K562 (cell line): ENCODE results near the gene TRIM24. TPM values are rescaled to one million over a fixed set of nuclear protein-coding genes. Genes with fewer than 3 reads are reported as not detected.

ENCODE experiments used
- ATAC-seq: fragments of 200-7000 bp; cut with Tn5 transposase; 3 replicates; pipeline ENCODE4 v1.9.1; 2020; ENCODE audit warnings: moderate library complexity
- BruUV-seq: library from RNA; stranded (reverse); fragments of 400-500 nt; replicated peaks from 2 replicates; lab custom pipeline; 2021; lab: Mats Ljungman, UMichigan
- CTCF ChIA-PET: fragments of 300-600 bp; formaldehyde crosslinking; extraction: SDS; loops from one replicate; lab custom pipeline; 2021; ENCODE audit warnings: low intra/inter-chr PET ratio; lab: Yijun Ruan, JAX
- POLR2A ChIA-PET: fragments of 300-600, 350-650 bp; sonication (Branson Sonifier 250); formaldehyde crosslinking; extraction: SDS; loops from one replicate; lab custom pipeline; 2021; ENCODE audit warnings: antibody characterized with exemption, inconsistent platforms; lab: Yijun Ruan, JAX
- DNase-seq, 4 experiments: peaks; one replicate each; pipeline versions ENCODE4 v3.0.0 to v3.0.0-alpha.2; 2011 to 2018; ENCODE audit warnings: low spot score in 3 of 4, mixed read lengths in 3 of 4; ENCODE audit errors: extremely low read depth in 1 of 4
- FAIRE-seq: peaks from 2 replicates; lab custom pipeline; 2011; peaks lifted over from hg19 to GRCh38; lab: Jason Lieb, UNC
- H2AFZ ChIP-seq: 2 replicates; pipeline ENCODE4 v1.6.0; 2011; ENCODE audit warnings: low read depth, low read length, control low read depth, inconsistent platforms
- H3K27ac ChIP-seq: fragments of 200-600 bp; 3 replicates; pipeline ENCODE4 v1.8.0; 2011; ENCODE audit warnings: low read depth, mild to moderate bottlenecking, control low read depth, inconsistent platforms, low read length, moderate library complexity, mixed read lengths; ENCODE audit errors: extremely low read depth
- H3K27me3 ChIP-seq, 2 experiments: fragments of 300-600 bp in 1 of 2; 2 replicates in 1 of 2; 3 replicates in 1 of 2; pipeline versions ENCODE4 v1.6.0 to v1.8.0; 2011; ENCODE audit warnings: inconsistent platforms in 2 of 2, low read length in 2 of 2, mild to moderate bottlenecking in 1 of 2, mixed read lengths in 1 of 2, moderate library complexity in 1 of 2; ENCODE audit not compliant: control insufficient read depth in 2 of 2, insufficient read depth in 2 of 2
- H3K36me3 ChIP-seq: fragments of 300-600 bp; 3 replicates; pipeline ENCODE4 v1.8.0; 2011; ENCODE audit warnings: mild to moderate bottlenecking, low read length, inconsistent platforms; ENCODE audit not compliant: control insufficient read depth, insufficient read depth
- H3K4me1 ChIP-seq, 2 experiments: fragments of 200-600 bp in 1 of 2; replicated peaks in 1 of 2; 2 replicates in 1 of 2; 3 replicates in 1 of 2; pipeline versions ENCODE4 v1.5.1 to v1.8.0; 2011; ENCODE audit warnings: inconsistent platforms in 2 of 2, low read length in 2 of 2, mild to moderate bottlenecking in 1 of 2, mixed read lengths in 1 of 2, moderate library complexity in 1 of 2; ENCODE audit not compliant: control insufficient read depth in 2 of 2, insufficient read depth in 2 of 2
- H3K4me2 ChIP-seq: 2 replicates; pipeline ENCODE4 v1.6.1; 2011; ENCODE audit warnings: low read length, control low read depth, inconsistent platforms, mixed read lengths; ENCODE audit not compliant: insufficient read depth
- H3K4me3 ChIP-seq: fragments of 200-600 bp; sonication (generic), shearing (Covaris generic); 2 replicates; pipeline ENCODE4 v1.5.1; 2016; ENCODE audit warnings: control low read depth, inconsistent platforms
- H3K79me2 ChIP-seq: fragments of 200-600 bp; 3 replicates; pipeline ENCODE4 v1.8.0; 2011; ENCODE audit warnings: low read length, inconsistent platforms; ENCODE audit not compliant: control insufficient read depth, insufficient read depth
- H3K9ac ChIP-seq, 2 experiments: 2 replicates each; pipeline versions ENCODE4 v1.6.0 to v1.6.1; 2011; ENCODE audit warnings: low read depth in 2 of 2, low read length in 2 of 2, control low read depth in 1 of 2, inconsistent platforms in 1 of 2, mild to moderate bottlenecking in 1 of 2, mixed read lengths in 1 of 2; ENCODE audit not compliant: insufficient read depth in 1 of 2
- H3K9me1 ChIP-seq: one replicate; pipeline ENCODE4 v1.6.0; 2011; ENCODE audit warnings: inconsistent platforms, mild to moderate bottlenecking, low read length, moderate library complexity; ENCODE audit not compliant: control insufficient read depth, insufficient read depth
- H3K9me3 ChIP-seq: replicated peaks from 2 replicates; pipeline ENCODE4 v1.5.1; 2011; ENCODE audit warnings: low read depth, low read length, inconsistent platforms; ENCODE audit not compliant: control insufficient read depth, insufficient read depth
- H4K20me1 ChIP-seq: replicated peaks from 2 replicates; pipeline ENCODE4 v1.6.1; 2011; ENCODE audit warnings: low read length, inconsistent platforms, mixed read lengths; ENCODE audit not compliant: control insufficient read depth, insufficient read depth
- KAT8 ChIP-seq: fragments of 450-650 bp; IDR thresholded peaks from 2 replicates; pipeline ENCODE4 v1.6.1; 2016; ENCODE audit warnings: low read depth, mild to moderate bottlenecking
- RBBP5 ChIP-seq: fragments of 200-600 bp; sonication (generic); IDR thresholded peaks from 2 replicates; pipeline ENCODE4 v1.6.1; 2012; ENCODE audit warnings: borderline replicate concordance, mild to moderate bottlenecking, low read length, control low read depth, inconsistent platforms; ENCODE audit not compliant: insufficient read depth, poor library complexity, severe bottlenecking
- RBM15 ChIP-seq: fragments of 200-400 bp; formaldehyde crosslinking; IDR thresholded peaks from 2 replicates; pipeline ENCODE4 v1.6.1; 2018; ENCODE audit warnings: mild to moderate bottlenecking, low read length, moderate library complexity; ENCODE audit not compliant: insufficient read depth
- SETDB1 ChIP-seq: IDR thresholded peaks from one replicate; pipeline ENCODE4 v1.6.1; 2012; ENCODE audit warnings: low read length, control low read depth, inconsistent platforms
- SRF ChIP-seq, 2 experiments: fragments of 250-450, 450-650 bp in 1 of 2; sonication (Bioruptor Pico) in 1 of 2; sonication (generic) in 1 of 2; formaldehyde crosslinking; IDR thresholded peaks; 2 replicates each; pipeline versions ENCODE4 v1.5.0 to v1.5.1; 2020 to 2022; ENCODE audit warnings: mild to moderate bottlenecking in 1 of 2, missing genetic modification reagents in 1 of 2
- ZBTB11 ChIP-seq, 3 experiments: fragments of 200-800 bp in 1 of 3; fragments of 250-450 bp in 1 of 3; fragments of 450-650 bp in 1 of 3; sonication (Bioruptor Pico) in 1 of 3; sonication (Bioruptor generic) in 1 of 3; formaldehyde crosslinking in 1 of 3; IDR thresholded peaks; 2 replicates each; pipeline versions ENCODE4 v1.6.1 to v1.8.0; 2016 to 2022; ENCODE audit warnings: mild to moderate bottlenecking in 2 of 3, missing genetic modification characterization in 2 of 3, missing compliant biosample characterization in 1 of 3, moderate library complexity in 1 of 3
- ZFP30 ChIP-seq: fragments of 250-450 bp; sonication (Bioruptor Pico); IDR thresholded peaks from 2 replicates; pipeline ENCODE4 v1.8.0; 2022; ENCODE audit warnings: moderate library complexity, mild to moderate bottlenecking, inconsistent platforms, borderline replicate concordance
- ZNF239 ChIP-seq: fragments of 250-450 bp; sonication (Bioruptor Pico); IDR thresholded peaks from 2 replicates; pipeline ENCODE4 v1.4.0; 2020; ENCODE audit warnings: mild to moderate bottlenecking
- ZNF318 ChIP-seq, 2 experiments: fragments of 450-650 bp; IDR thresholded peaks; 2 replicates each; pipeline ENCODE4 v1.6.1; 2016; ENCODE audit warnings: mild to moderate bottlenecking in 2 of 2, borderline replicate concordance in 1 of 2, low read depth in 1 of 2, moderate library complexity in 1 of 2
- WGBS: fragments of 100-300 bp; shearing (Covaris generic); methylation state at CpG from one replicate; pipeline ENCODE4 v1.1.6; 2016; ENCODE audit warnings: low coverage, mixed read lengths; ENCODE audit not compliant: insufficient coverage; ENCODE audit errors: missing lambda C conversion rate; 5-methylcytosine and 5-hydroxymethylcytosine counted together
- in situ Hi-C: fragments of 300-500 bp; cut with MboI; formaldehyde crosslinking; loops from 4 replicates; pipeline ENCODE4 v1.15.0; 2018; ENCODE audit warnings: inconsistent platforms, mixed read lengths
- intact Hi-C: fragments of 100-400 bp; cut with micrococcal nuclease; formaldehyde crosslinking; loops from 2 replicates; pipeline ENCODE4 v1.14.2; 2022
- polyA plus RNA-seq, 8 experiments: library from polyadenylated mRNA; depleted of rRNA in 4 of 8; stranded (reverse) in 5 of 8; unstranded in 3 of 8; fragments of >200 nt; fragmentation: Nextera tagmentation in 2 of 8; fragmentation: Illumina TruSeq in 1 of 8; extraction: Ambion mirVana in 2 of 8; extraction: Trizol in 1 of 8; gene quantifications; 2 replicates each; pipeline versions ENCODE4 v1.2.1 to v1.2.3, GENCODE V29; 2011 to 2014; ENCODE audit warnings: inconsistent platforms in 1 of 8, missing spikeins in 1 of 8
- total RNA-seq, 7 experiments: library from RNA; depleted of rRNA in 6 of 7; stranded (reverse); fragments of >200 nt in 6 of 7; fragmentation: Illumina TruSeq in 2 of 7; extraction: Trizol in 2 of 7; gene quantifications; 2 replicates each; pipeline versions ENCODE4 v1.2.1 to v1.2.3, GENCODE V29; 2011 to 2021; ENCODE audit warnings: low replicate concordance in 1 of 7

Gene TRIM24
- total and polyA plus RNA-seq, 9 of the 15 experiments (the other 6 are each of a cell fraction or from before 2014, with no cell fraction given): 13.4 to 74.0 (median 41.7) TPM

GRCh38 chr7:138477581-138477980 is 17.5 kb downstream of the TRIM24 start:
- Histone ChIP-seq H3K79me2 (peaks cover 96% of the 10 kb centered on the region), H3K9me1 (no peaks in the 10 kb centered on the region), H2AFZ (no peak overlapping the region), H4K20me1 (no peaks in the 10 kb centered on the region; the same call in none of the 2 replicates), H3K9ac (no peak overlapping the region), H3K4me3 (no peak overlapping the region), H3K27me3 (no peaks in the 10 kb centered on the region), H3K4me2 (no peak overlapping the region), H3K9me3 (no peaks in the 10 kb centered on the region), H3K4me1 (peaks cover 0 to 4% of the 10 kb centered on the region in 2 experiments; a peak in 3 of 5 replicates), H3K36me3 (no peaks in the 10 kb centered on the region), H3K27ac (no peak overlapping the region)
- POLR2A ChIA-PET: interaction anchor here (1.1 to 1.8 kb wide), 3 partner anchors 9 to 27 kb away, joined by 4 to 11 read pairs (median 8); no protein-coding TSS in a partner anchor
- WGBS: 63% methylated on average over 1 of the region's 1 CpG
- TF ChIP-seq ZNF318 (IDR thresholded peaks at IDR 0.05; ENCODE audit: borderline replicate concordance in 1 of 2, low read depth in 1 of 2): no peak
- TF ChIP-seq ZBTB11 (CRISPR knock-in tag; IDR thresholded peaks at IDR 0.05): no peak
- TF ChIP-seq RBM15: no peak
- TF ChIP-seq KAT8: no peak
- no peak for TF ChIP-seq SETDB1
- no peak for TF ChIP-seq RBBP5
- no peak for TF ChIP-seq SRF (CRISPR knock-in tag; IDR thresholded peaks at IDR 0.05)
- TF ChIP-seq ZNF239 (CRISPR knock-in tag): no peak
- TF ChIP-seq ZFP30: no peak
- ATAC-seq (no peak), FAIRE-seq (no peak), DNase-seq (no peak)
- BruUV-seq: no TSS peak
- CTCF ChIA-PET: no interaction called here
- intact Hi-C loops: no loop called here
- in situ Hi-C loops: no loop called here
